Measurements from ENCODE around the gene IGF1R. TPM values are rescaled to one million over a fixed set of nuclear protein-coding genes. Genes with fewer than 3 reads are reported as not detected.

IGF1R gene
- total RNA-seq, 4 donors from 2014 or later = 87.8 to 173 (median 107) TPM

DNA sequence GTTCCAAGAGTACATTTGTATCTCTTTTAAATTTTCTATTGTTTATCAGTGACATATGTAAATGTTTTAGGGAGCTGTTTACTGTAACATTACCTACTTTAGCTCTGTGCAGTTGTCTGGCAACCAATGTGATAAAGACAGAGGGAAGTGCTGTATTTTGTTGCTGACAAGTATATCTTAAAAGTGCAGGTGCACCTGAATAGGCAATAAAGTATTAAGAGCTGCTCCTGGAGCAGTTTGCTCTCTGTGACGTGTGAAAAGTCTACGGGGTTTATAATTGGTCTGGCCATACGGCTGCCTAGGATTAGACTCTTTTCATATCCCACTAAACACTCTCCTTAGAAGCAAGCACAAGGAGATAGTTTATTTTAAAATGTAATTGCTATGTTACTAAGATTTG, 178.3 kb downstream of the IGF1R start:
- Histone ChIP-seq H3K27ac (no peak overlapping the region), H3K9me3 (peaks cover 21% of the 10 kb centered on the region)
- DNase-seq (ENCODE audit: low spot score in 2 of 2) = no peak

DNA sequence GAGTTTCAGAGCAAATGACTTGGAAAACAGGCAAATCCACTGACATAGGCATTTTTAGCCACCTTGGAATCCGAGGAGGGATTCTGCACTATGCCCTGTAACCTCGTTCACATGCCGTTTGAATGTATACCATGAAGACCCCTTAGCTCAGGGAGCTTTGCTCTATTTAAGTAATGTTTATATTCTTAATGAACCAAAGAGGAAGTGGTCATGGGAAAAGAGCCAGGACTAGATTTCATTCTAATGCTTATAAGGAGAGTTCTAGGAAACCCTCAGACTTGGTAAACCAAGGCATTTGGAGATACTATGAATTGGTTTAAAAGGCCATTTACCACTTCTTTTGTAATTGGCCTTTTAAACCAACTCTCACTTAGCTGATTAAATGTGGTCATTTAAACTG, 178.9 kb downstream of the IGF1R start:
- Histone ChIP-seq H3K36me3 (no peaks in the 10 kb centered on the region), H3K27me3 (no peaks in the 10 kb centered on the region), H3K4me3 (no peak overlapping the region), H3K27ac (no peak overlapping the region), H3K4me1 (no peaks in the 10 kb centered on the region), H3K9me3 (peaks cover 27% of the 10 kb centered on the region)
- TF ChIP-seq EP300 (IDR thresholded peaks at IDR 0.05) (no peak), POLR2AphosphoS5 (IDR thresholded peaks at IDR 0.05) (no peak), CTCF (IDR thresholded peaks at IDR 0.05) (no peak), POLR2A (IDR thresholded peaks at IDR 0.05) (no peak)
- WGBS = 77% methylated on average over 3 of the region's 3 CpGs
- no peak for DNase-seq (ENCODE audit: low spot score in 2 of 2)

More for the DNA sequence above, 178.3 kb downstream of the IGF1R start:
- TF ChIP-seq EP300 (IDR thresholded peaks at IDR 0.05) (no peak), POLR2A (IDR thresholded peaks at IDR 0.05) (no peak), CTCF (IDR thresholded peaks at IDR 0.05) (no peak), POLR2AphosphoS5 (IDR thresholded peaks at IDR 0.05) (no peak)
- 88% methylated on average over 3 of the region's 3 CpGs for WGBS
- Histone ChIP-seq H3K4me1 (no peaks in the 10 kb centered on the region), H3K27me3 (no peaks in the 10 kb centered on the region), H3K36me3 (no peaks in the 10 kb centered on the region), H3K4me3 (no peak overlapping the region)

GRCh38 chr15:98830034-98830634, 181.8 kb downstream of the IGF1R start:
- H3K4me3 ChIP-seq = no peak overlapping the region
- DNase-seq (ENCODE audit: low spot score in 2 of 2) = no peak
- H3K4me1 ChIP-seq = no peaks in the 10 kb centered on the region
- no peak overlapping the region for H3K27ac ChIP-seq
- peaks cover 27% of the 10 kb centered on the region for H3K9me3 ChIP-seq
- 93% methylated on average over 4 of the region's 4 CpGs for WGBS
- H3K36me3 ChIP-seq = no peaks in the 10 kb centered on the region
- TF ChIP-seq POLR2AphosphoS5 (IDR thresholded peaks at IDR 0.05) (no peak), CTCF (IDR thresholded peaks at IDR 0.05) (no peak), POLR2A (IDR thresholded peaks at IDR 0.05) (no peak), EP300 (IDR thresholded peaks at IDR 0.05) (no peak)
- H3K27me3 ChIP-seq = no peaks in the 10 kb centered on the region

GRCh38 chr15:98834976-98835375, 186.6 kb downstream of the IGF1R start:
- no peak for DNase-seq (ENCODE audit: low spot score in 2 of 2)
- H3K9me3 ChIP-seq = peaks cover 15% of the 10 kb centered on the region
- H3K4me1 ChIP-seq = no peaks in the 10 kb centered on the region
- H3K36me3 ChIP-seq = no peaks in the 10 kb centered on the region
- TF ChIP-seq POLR2AphosphoS5 (IDR thresholded peaks at IDR 0.05) (no peak), EP300 (IDR thresholded peaks at IDR 0.05) (no peak), POLR2A (IDR thresholded peaks at IDR 0.05) (no peak), CTCF (IDR thresholded peaks at IDR 0.05) (no peak)
- 96% methylated on average over 1 of the region's 1 CpG for WGBS
- H3K4me3 ChIP-seq = no peak overlapping the region
- H3K27ac ChIP-seq = no peak overlapping the region
- H3K27me3 ChIP-seq = no peaks in the 10 kb centered on the region

DNA sequence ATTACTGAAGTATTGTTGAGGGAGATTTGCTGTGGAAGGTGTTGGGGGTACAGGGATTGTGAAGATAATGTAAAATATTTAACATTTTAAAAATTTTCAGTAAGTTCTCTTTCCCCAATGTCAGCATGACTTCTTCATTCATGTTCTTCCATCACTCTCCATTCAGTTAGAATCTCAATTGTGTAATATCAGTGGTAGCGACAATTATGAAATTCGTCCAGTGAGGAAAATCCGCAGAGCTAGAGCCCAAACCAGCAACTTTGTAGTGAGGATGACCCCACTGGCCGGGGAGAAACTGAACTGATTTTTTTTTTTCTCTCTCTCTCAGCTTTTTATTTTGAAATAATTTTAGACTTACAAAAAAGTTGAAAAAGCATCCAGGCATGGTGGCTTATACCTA, 187.5 kb downstream of the IGF1R start:
- H3K9me3 ChIP-seq = peaks cover 8% of the 10 kb centered on the region
- H3K36me3 ChIP-seq = no peaks in the 10 kb centered on the region
- no peaks in the 10 kb centered on the region for H3K4me1 ChIP-seq
- H3K27me3 ChIP-seq = no peaks in the 10 kb centered on the region
- TF ChIP-seq POLR2AphosphoS5 (IDR thresholded peaks at IDR 0.05) (no peak), POLR2A (IDR thresholded peaks at IDR 0.05) (no peak), EP300 (IDR thresholded peaks at IDR 0.05) (no peak), CTCF (IDR thresholded peaks at IDR 0.05) (no peak)
- DNase-seq (ENCODE audit: low spot score in 2 of 2) = no peak
- no peak overlapping the region for H3K4me3 ChIP-seq
- WGBS = 81% methylated on average over 4 of the region's 4 CpGs
- H3K27ac ChIP-seq = no peak overlapping the region

All from suprapubic skin (tissue), 4 donors.